Heart left ventricle (tissue), 16 donors: ENCODE results near the gene HTT-AS. TPM values are rescaled to one million over a fixed set of nuclear protein-coding genes. Genes with fewer than 3 reads are reported as not detected.

ENCODE experiments used
- ATAC-seq, 4 donors: fragments of 200-7000 bp; cut with Tn5 transposase; one replicate each; pipeline ENCODE4 v1.9.1; 2020 to 2022; ENCODE audit warnings: moderate library complexity in 4 of 4, mild to moderate bottlenecking in 3 of 4, moderate number of reproducible peaks in 1 of 4
- DNase-seq, 5 donors: peaks; one replicate each; pipeline ENCODE4 v3.0.0-alpha.2; 2020
- H3K27ac ChIP-seq, 12 donors: fragments of 200-600 bp; sonication (generic) in 4 of 12; one replicate each; pipeline versions ENCODE4 v1.5.0 to v1.8.0; 2016 to 2022; ENCODE audit warnings: mild to moderate bottlenecking in 2 of 12
- H3K27me3 ChIP-seq, 9 donors: fragments of 200-600 bp; sonication (generic) in 2 of 9; one replicate each; pipeline versions ENCODE4 v1.5.1 to v1.8.0; 2016 to 2022; ENCODE audit warnings: mild to moderate bottlenecking in 3 of 9
- H3K36me3 ChIP-seq, 9 donors: fragments of 200-600 bp; sonication (generic) in 2 of 9; one replicate each; pipeline versions ENCODE4 v1.5.0 to v1.8.0; 2018 to 2022; ENCODE audit warnings: mild to moderate bottlenecking in 2 of 9
- H3K4me1 ChIP-seq, 12 donors: fragments of 200-600 bp; sonication (generic) in 4 of 12; one replicate each; pipeline versions ENCODE4 v1.5.0 to v1.8.0; 2016 to 2022; ENCODE audit warnings: mild to moderate bottlenecking in 3 of 12
- H3K4me3 ChIP-seq, 12 donors: fragments of 200-600 bp; sonication (generic) in 4 of 12; one replicate each; pipeline versions ENCODE4 v1.5.0 to v1.8.0; 2017 to 2022; ENCODE audit warnings: mild to moderate bottlenecking in 9 of 12, moderate library complexity in 4 of 12
- H3K9me3 ChIP-seq, 12 donors: fragments of 200-600 bp; sonication (generic) in 4 of 12; one replicate each; pipeline versions ENCODE4 v1.5.0 to v1.8.0; 2016 to 2022; ENCODE audit warnings: mild to moderate bottlenecking in 1 of 12
- CTCF ChIP-seq, 12 donors: fragments of 200-600 bp; sonication (generic) in 4 of 12; IDR thresholded peaks; one replicate each; pipeline versions ENCODE4 v1.5.0 to v1.8.0; 2018 to 2022; ENCODE audit warnings: antibody characterized with exemption in 12 of 12, mild to moderate bottlenecking in 5 of 12
- POLR2A ChIP-seq, 2 donors: fragments of 450-650 bp; IDR thresholded peaks; one replicate each; pipeline ENCODE4 v1.6.1; 2017; ENCODE audit warnings: antibody characterized with exemption in 2 of 2, mild to moderate bottlenecking in 2 of 2, moderate library complexity in 2 of 2
- WGBS, 4 donors: extraction: QIAGEN DNeasy Blood & Tissue Kit in 2 of 4; methylation state at CpG; one replicate each; pipeline versions ENCODE4 v1.1.5 to v1.1.7; 2013 to 2018; 5-methylcytosine and 5-hydroxymethylcytosine counted together
- intact Hi-C, 10 donors: fragments of 100-400 bp; cut with DNase I; formaldehyde crosslinking; loops; one replicate each; pipeline versions ENCODE4 v1.11.1 to v1.14.2; 2022
- polyA plus RNA-seq, 2 donors: library from polyadenylated mRNA; stranded (reverse); fragments of 200-250 nt; gene quantifications; one replicate each; pipeline ENCODE4 v1.2.3, GENCODE V29; 2013
- total RNA-seq, 9 donors: library from RNA; depleted of rRNA in 2 of 9; stranded (reverse); fragments of >200 nt in 2 of 9; fragmentation: NEBNext Ultra II Directional in 3 of 9; extraction: Animal tissue kit (Norgen Biotek cat#: 25700) in 3 of 9; gene quantifications; one replicate each; pipeline versions ENCODE4 v1.1.0 to v1.2.4, GENCODE V29; 2016 to 2023
- donor health status: ischemic (EF 13 %, LVEDD 7.1; RV severe dilation, severe dysfunction).
- donor health status: healthy with polysubstance abuse.
- donor health status: DM: no; HTN: yes; CAD: no.
- donor health status: DM: no; HTN: no; CAD: no.
- donor health status: ischemic (EF 25% LVEDD 6.9; RV normal size, moderate dysfunction).
- donor health status: ischemic (EF 25% LVEDD 5.7; RV mildly dilated, moderate dysfunction).
- donor health status: healthy.
- donor health status: DM: yes; HTN: yes; CAD: no.
- donor health status: ischemic (EF 35%, LVEDD 5.7; RV mildly dilated, moderate dysfunction).
- donor health status: nonischemic (EF 11% LVEDD 7.7; RV severe dilation, severe dysfunction).
- donor health status: DM: yes; HTN: yes; CAD: no.
- donor health status: PGD.
- donor health status: ischemic (EF 29% LVEDD 5.4; RV normal size, mild dysfunction).
- donor health status: nonischemic (EF 23%, LVEDD 6.1; RV moderate dilation, normal function).

HTT-AS gene
- total and polyA plus RNA-seq, 11 donors: not detected

DNA sequence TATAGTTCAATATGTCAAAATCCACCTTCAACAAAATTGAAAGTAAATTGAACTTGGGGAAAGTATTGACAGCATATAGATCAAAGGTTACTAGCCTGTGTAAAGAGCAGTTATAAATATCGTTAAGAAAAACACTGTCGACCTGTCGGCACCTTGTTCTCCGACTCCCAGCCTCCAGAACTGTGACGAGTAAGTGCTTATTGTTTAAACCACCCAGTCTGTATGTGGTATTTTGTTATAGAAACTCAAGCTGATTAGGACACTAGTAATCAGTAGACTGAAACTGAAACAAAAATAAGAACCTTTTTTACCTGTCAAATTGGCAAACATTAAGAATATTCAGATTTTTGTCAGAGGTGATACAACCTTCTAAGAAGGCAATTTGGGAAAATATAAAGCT lies 17.1 kb upstream of the HTT-AS start:
- Histone ChIP-seq H3K4me3 (no peak overlapping the region), H3K27ac (no peak overlapping the region), H3K27me3 (no peaks in the 10 kb centered on the region), H3K9me3 (no peaks in the 10 kb centered on the region), H3K36me3 (peaks cover 0 to 83% (median 63%) of the 10 kb centered on the region in 9 donors), H3K4me1 (no peaks in the 10 kb centered on the region)
- ATAC-seq (no peak), DNase-seq (no peak)
- intact Hi-C loops: no loop called here
- 58 to 66% (median 64%) methylated on average over 5 of the region's 5 CpGs for WGBS, 4 donors
- no peak for TF ChIP-seq CTCF (IDR thresholded peaks at IDR 0.05)
- no peak for TF ChIP-seq POLR2A (IDR thresholded peaks at IDR 0.05)

GRCh38 chr4:3087115-3087797 lies 12.9 kb upstream of the HTT-AS start:
- WGBS, 4 donors: 82 to 86% (median 85%) methylated on average over 4 of the region's 4 CpGs
- no peak for DNase-seq
- no peak for TF ChIP-seq CTCF (IDR thresholded peaks at IDR 0.05)
- TF ChIP-seq POLR2A (IDR thresholded peaks at IDR 0.05): no peak
- Histone ChIP-seq H3K36me3 (peaks cover 0 to 55% (median 48%) of the 10 kb centered on the region in 9 donors), H3K4me3 (no peak overlapping the region), H3K27me3 (no peaks in the 10 kb centered on the region), H3K9me3 (no peaks in the 10 kb centered on the region), H3K4me1 (peaks cover 0 to 9% (median 0%) of the 10 kb centered on the region in 12 donors), H3K27ac (no peak overlapping the region)
- no peak for ATAC-seq
- intact Hi-C loops: no loop called here

GRCh38 chr4:3085948-3086670 lies 11.8 kb upstream of the HTT-AS start:
- 91 to 98% (median 96%) methylated on average over 10 of the region's 10 CpGs for WGBS, 4 donors
- Histone ChIP-seq H3K27ac (no peak overlapping the region), H3K9me3 (no peaks in the 10 kb centered on the region), H3K27me3 (no peaks in the 10 kb centered on the region), H3K4me3 (no peak overlapping the region), H3K4me1 (peaks cover 0 to 10% (median 0%) of the 10 kb centered on the region in 12 donors), H3K36me3 (peaks cover 0 to 44% (median 39%) of the 10 kb centered on the region in 9 donors)
- intact Hi-C loops: no loop called here
- DNase-seq (no peak), ATAC-seq (no peak)
- TF ChIP-seq CTCF (IDR thresholded peaks at IDR 0.05) (no peak), POLR2A (IDR thresholded peaks at IDR 0.05) (no peak)

DNA sequence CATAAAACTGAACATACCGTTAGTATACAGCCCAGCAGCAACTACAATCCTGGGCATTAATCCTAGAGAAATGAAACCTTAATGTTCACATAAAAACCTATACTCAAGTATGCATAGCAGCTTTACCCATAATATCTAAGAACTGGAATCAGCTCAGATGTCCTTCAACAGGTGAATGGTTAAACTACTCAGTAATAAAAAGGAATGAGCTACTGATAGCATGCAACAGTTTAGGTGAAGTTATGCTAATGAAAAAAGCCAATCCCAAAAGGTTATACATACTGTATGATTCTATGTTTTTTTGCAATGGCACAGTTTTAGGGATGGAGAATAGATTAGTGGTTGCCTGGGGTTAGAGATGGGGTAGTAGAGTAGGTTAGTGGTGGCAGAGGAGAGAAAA lies 9.4 kb upstream of the HTT-AS start:
- no peaks in the 10 kb centered on the region for H3K27me3 ChIP-seq
- WGBS, 4 donors: 20 to 88% (median 55%) methylated on average over 1 of the region's 1 CpG
- H3K36me3 ChIP-seq: peaks cover 0 to 22% (median 18%) of the 10 kb centered on the region in 9 donors
- no peak overlapping the region for H3K27ac ChIP-seq
- H3K9me3 ChIP-seq: no peaks in the 10 kb centered on the region
- peaks cover 0 to 33% (median 0%) of the 10 kb centered on the region in 12 donors for H3K4me1 ChIP-seq
- H3K4me3 ChIP-seq: no peak overlapping the region
- TF ChIP-seq POLR2A (IDR thresholded peaks at IDR 0.05) (no peak), CTCF (IDR thresholded peaks at IDR 0.05) (no peak)
- ATAC-seq (no peak), DNase-seq (no peak)
- intact Hi-C loops: no loop called here
